SJCRH30 (cell line): Measurements from ENCODE around the gene MRPL49. TPM values are rescaled to one million over a fixed set of nuclear protein-coding genes. Genes with fewer than 3 reads are reported as not detected.

ENCODE experiments used
- DNase-seq, 2 experiments: peaks; one replicate each; pipeline ENCODE4 v3.0.0-alpha.2; 2015 to 2020
- H3K27ac ChIP-seq: fragments of 250-450 bp; sonication (Bioruptor Pico); 2 replicates; pipeline ENCODE4 v1.5.1; 2020; ENCODE audit warnings: mild to moderate bottlenecking, moderate library complexity
- H3K27me3 ChIP-seq: fragments of 250-450 bp; sonication (Bioruptor Pico); 2 replicates; pipeline ENCODE4 v1.5.1; 2020; ENCODE audit warnings: mild to moderate bottlenecking, moderate library complexity
- H3K36me3 ChIP-seq: fragments of 250-450 bp; sonication (Bioruptor Pico); 2 replicates; pipeline ENCODE4 v1.5.1; 2020; ENCODE audit warnings: mild to moderate bottlenecking, moderate library complexity
- H3K4me1 ChIP-seq: fragments of 250-450 bp; sonication (Bioruptor Pico); 2 replicates; pipeline ENCODE4 v1.5.1; 2020; ENCODE audit warnings: mild to moderate bottlenecking, moderate library complexity
- H3K4me3 ChIP-seq: fragments of 250-450 bp; sonication (Bioruptor Pico); 2 replicates; pipeline ENCODE4 v1.5.1; 2020; ENCODE audit warnings: mild to moderate bottlenecking, moderate library complexity
- H3K9me3 ChIP-seq: fragments of 250-450 bp; sonication (Bioruptor Pico); replicated peaks from 2 replicates; pipeline ENCODE4 v1.5.1; 2020; ENCODE audit warnings: mild to moderate bottlenecking, moderate library complexity
- total RNA-seq: library from RNA; depleted of rRNA; stranded (reverse); fragments of >200 nt; shearing (Covaris generic); gene quantifications from 2 replicates; pipeline ENCODE4 v1.2.3, GENCODE V29; 2014

The MRPL49 gene
- total RNA-seq, 1 experiment from 2014 or later, result 51.5 TPM

GRCh38 chr11:65150509-65151299, 28.6 kb downstream of the MRPL49 start:
- H3K27me3 ChIP-seq, result no peaks in the 10 kb centered on the region
- H3K4me1 ChIP-seq, result peaks cover 11% of the 10 kb centered on the region; the same call in 1 of the 2 replicates
- H3K4me3 ChIP-seq, result no peak overlapping the region
- no peak overlapping the region for H3K27ac ChIP-seq
- peaks cover 5% of the 10 kb centered on the region; the same call in 1 of the 2 replicates for H3K9me3 ChIP-seq
- H3K36me3 ChIP-seq, result no peaks in the 10 kb centered on the region
- DNase-seq, result peak; percentile 82 to 85

GRCh38 chr11:65151331-65151899, 29.3 kb downstream of the MRPL49 start:
- Histone ChIP-seq H3K9me3 (peaks cover 5% of the 10 kb centered on the region; the same call in 1 of the 2 replicates), H3K27ac (no peak overlapping the region), H3K27me3 (no peaks in the 10 kb centered on the region), H3K4me1 (peaks cover 11% of the 10 kb centered on the region; the same call in 1 of the 2 replicates), H3K4me3 (no peak overlapping the region), H3K36me3 (no peaks in the 10 kb centered on the region)
- no peak for DNase-seq

GRCh38 chr11:65152122-65152521, 30.0 kb downstream of the MRPL49 start:
- Histone ChIP-seq H3K36me3 (no peaks in the 10 kb centered on the region), H3K9me3 (peaks cover 4% of the 10 kb centered on the region; the same call in 1 of the 2 replicates), H3K4me1 (peaks cover 11% of the 10 kb centered on the region; the same call in 1 of the 2 replicates), H3K27me3 (no peaks in the 10 kb centered on the region), H3K27ac (no peak overlapping the region), H3K4me3 (no peak overlapping the region)
- DNase-seq, result no peak

- Histone ChIP-seq H3K4me1 (no peaks in the 10 kb centered on the region), H3K9me3 (no peaks in the 10 kb centered on the region), H3K27ac (no peak overlapping the region), H3K4me3 (no peak overlapping the region), H3K36me3 (no peaks in the 10 kb centered on the region), H3K27me3 (no peaks in the 10 kb centered on the region)
- no peak for DNase-seq
Measured at GRCh38 chr11:65156256-65156655, 34.1 kb downstream of the MRPL49 start.

- no peaks in the 10 kb centered on the region for H3K9me3 ChIP-seq
- H3K4me1 ChIP-seq, result no peaks in the 10 kb centered on the region
- DNase-seq, result no peak
- H3K27ac ChIP-seq, result no peak overlapping the region
- no peaks in the 10 kb centered on the region for H3K36me3 ChIP-seq
- H3K4me3 ChIP-seq, result no peak overlapping the region
- H3K27me3 ChIP-seq, result no peaks in the 10 kb centered on the region
Measured at GRCh38 chr11:65156926-65157325, 34.8 kb downstream of the MRPL49 start.

GRCh38 chr11:65157336-65157735, 35.2 kb downstream of the MRPL49 start:
- Histone ChIP-seq H3K9me3 (no peaks in the 10 kb centered on the region), H3K27me3 (no peaks in the 10 kb centered on the region), H3K27ac (no peak overlapping the region), H3K4me3 (no peak overlapping the region), H3K36me3 (no peaks in the 10 kb centered on the region), H3K4me1 (no peaks in the 10 kb centered on the region)
- no peak for DNase-seq

GRCh38 chr11:65159012-65159411, 36.9 kb downstream of the MRPL49 start:
- no peak for DNase-seq
- Histone ChIP-seq H3K4me1 (no peaks in the 10 kb centered on the region), H3K27ac (no peak overlapping the region), H3K27me3 (no peaks in the 10 kb centered on the region), H3K9me3 (no peaks in the 10 kb centered on the region), H3K4me3 (no peak overlapping the region), H3K36me3 (no peaks in the 10 kb centered on the region)

GRCh38 chr11:65160643-65161042, 38.5 kb downstream of the MRPL49 start:
- Histone ChIP-seq H3K4me1 (no peaks in the 10 kb centered on the region; the same call in 1 of the 2 replicates), H3K9me3 (no peaks in the 10 kb centered on the region), H3K36me3 (no peaks in the 10 kb centered on the region), H3K27me3 (no peaks in the 10 kb centered on the region), H3K27ac (no peak overlapping the region), H3K4me3 (no peak overlapping the region)
- no peak for DNase-seq

GRCh38 chr11:65163684-65164083, 41.6 kb downstream of the MRPL49 start:
- Histone ChIP-seq H3K9me3 (no peaks in the 10 kb centered on the region), H3K27me3 (no peaks in the 10 kb centered on the region), H3K27ac (no peak overlapping the region), H3K4me1 (peaks cover 9% of the 10 kb centered on the region; the same call in 1 of the 2 replicates), H3K4me3 (no peak overlapping the region), H3K36me3 (no peaks in the 10 kb centered on the region)
- DNase-seq, result no peak

GRCh38 chr11:65165410-65166317, 43.5 kb downstream of the MRPL49 start:
- no peaks in the 10 kb centered on the region for H3K9me3 ChIP-seq
- peaks cover 20% of the 10 kb centered on the region for H3K4me1 ChIP-seq
- peak in 1 of 2 experiments; percentile 39 for DNase-seq
- H3K27me3 ChIP-seq, result no peaks in the 10 kb centered on the region
- H3K36me3 ChIP-seq, result no peaks in the 10 kb centered on the region
- no peak overlapping the region for H3K27ac ChIP-seq
- peak overlapping the region; percentile 47 for H3K4me3 ChIP-seq

- H3K9me3 ChIP-seq, result no peaks in the 10 kb centered on the region
- no peak overlapping the region for H3K27ac ChIP-seq
- no peak overlapping the region for H3K4me3 ChIP-seq
- H3K27me3 ChIP-seq, result no peaks in the 10 kb centered on the region
- H3K36me3 ChIP-seq, result no peaks in the 10 kb centered on the region
- peaks cover 20% of the 10 kb centered on the region for H3K4me1 ChIP-seq
- no peak for DNase-seq
Measured at GRCh38 chr11:65166893-65167292, 44.8 kb downstream of the MRPL49 start.

GRCh38 chr11:65167656-65168055, 45.5 kb downstream of the MRPL49 start:
- H3K9me3 ChIP-seq, result no peaks in the 10 kb centered on the region
- no peak overlapping the region for H3K4me3 ChIP-seq
- H3K27ac ChIP-seq, result no peak overlapping the region
- no peaks in the 10 kb centered on the region for H3K27me3 ChIP-seq
- no peak for DNase-seq
- H3K36me3 ChIP-seq, result no peaks in the 10 kb centered on the region
- H3K4me1 ChIP-seq, result peaks cover 20% of the 10 kb centered on the region

GRCh38 chr11:65169164-65169641, 47.1 kb downstream of the MRPL49 start:
- Histone ChIP-seq H3K9me3 (no peaks in the 10 kb centered on the region), H3K27ac (peak overlapping the region; percentile 69), H3K4me1 (peaks cover 20% of the 10 kb centered on the region), H3K4me3 (no peak overlapping the region), H3K36me3 (no peaks in the 10 kb centered on the region), H3K27me3 (no peaks in the 10 kb centered on the region)
- peak; percentile 64 to 72 for DNase-seq

GRCh38 chr11:65170058-65170534, 48.0 kb downstream of the MRPL49 start, which contains the start of gene SPDYC:
Gene SPDYC, plus strand, starts transcription at chr11:65170233. Its CDS starts 1,125 bp downstream, at chr11:65171358.
- Histone ChIP-seq H3K4me1 (peaks cover 20% of the 10 kb centered on the region), H3K36me3 (no peaks in the 10 kb centered on the region), H3K9me3 (no peaks in the 10 kb centered on the region), H3K4me3 (no peak within 1 kb of the TSS), H3K27me3 (no peaks in the 10 kb centered on the region), H3K27ac (peak within 1 kb of the TSS; percentile 69)
- DNase-seq, result peak; percentile 27 to 42
